ENCODE results near the gene CCDC92B.
A peak's percentile ranks its signal among the peaks of the same experiment; 100 is the strongest.

- TF ChIP-seq MAX (IDR thresholded peaks at IDR 0.05; ENCODE audit: low read depth) (no peak), USF1 (IDR thresholded peaks at IDR 0.05; ENCODE audit: borderline replicate concordance, low read depth) (no peak), ZBTB33 (IDR thresholded peaks at IDR 0.05; ENCODE audit: borderline replicate concordance, low read depth) (no peak), SMC3 (IDR thresholded peaks at IDR 0.05; ENCODE audit: low read depth, low read length) (no peak), SIN3A (IDR thresholded peaks at IDR 0.05; ENCODE audit: borderline replicate concordance, low read depth, low read length) (no peak), CTCF (IDR thresholded peaks at IDR 0.05) (no peak), RFX5 (IDR thresholded peaks at IDR 0.05; ENCODE audit: low read length) (no peak), NRF1 (IDR thresholded peaks at IDR 0.05; ENCODE audit: low read depth, low read length) (peak; percentile 50; the same call in 1 of the 2 replicates), REST (IDR thresholded peaks at IDR 0.05; ENCODE audit: low read depth, low read length) (no peak), TEAD4 (IDR thresholded peaks at IDR 0.05; ENCODE audit: borderline replicate concordance, insufficient read depth) (no peak), YY1 (IDR thresholded peaks at IDR 0.05; ENCODE audit: low read depth) (no peak), MXI1 (IDR thresholded peaks at IDR 0.05; ENCODE audit: low read depth, low read length) (0 out of 2 replicates have a peak, but pooled peaks have one; percentile 14), EP300 (IDR thresholded peaks at IDR 0.05; ENCODE audit: borderline replicate concordance in 1 of 2, low read depth in 1 of 2, low read length in 1 of 2) (no peak), GABPA (IDR thresholded peaks at IDR 0.05; ENCODE audit: low read depth) (no peak)
Observed at GRCh38 chr17:2776589-2777241, 27.3 kb upstream of the CCDC92B start.

All from SK-N-SH (cell line).